ENCODE results near the gene ENGASE.

GRCh38 chr17:79036181-79036580 lies 38.4 kb upstream of the ENGASE start:
- no peak for TF ChIP-seq REST (IDR thresholded peaks at IDR 0.05; ENCODE audit: unreplicated experiment)
- TF ChIP-seq EZH2 (IDR thresholded peaks at IDR 0.05; ENCODE audit: low read depth, unreplicated experiment) = no peak

Data from GM23338 (cell line).